ENCODE results near the gene KRT2. TPM values are rescaled to one million over a fixed set of nuclear protein-coding genes. Genes with fewer than 3 reads are reported as not detected.

KRT2 gene
- total RNA-seq, 1 experiment from 2014 or later = not detected

DNA sequence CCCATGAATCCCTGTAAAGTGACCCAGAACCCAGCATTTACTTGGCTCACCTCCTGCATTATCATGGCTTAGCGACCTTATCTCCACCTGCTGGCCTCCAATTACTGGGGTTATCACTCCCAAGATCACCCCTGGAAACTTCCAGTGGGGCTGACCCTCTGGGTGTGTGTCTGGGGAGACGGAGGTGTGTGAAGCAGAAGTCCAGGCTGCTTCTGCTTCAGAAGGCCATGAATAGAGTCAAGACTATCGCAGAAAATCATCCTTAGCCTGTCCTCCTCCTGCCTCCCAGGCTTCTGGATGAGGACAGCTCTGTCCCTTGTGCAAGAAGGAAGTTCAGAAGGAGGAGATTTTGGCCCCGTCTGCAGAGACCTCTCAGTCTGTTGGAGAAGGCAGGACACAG lies 50.3 kb downstream of the KRT2 start:
- in situ Hi-C loops (cut with HindIII; ENCODE audit: low pct_unique_long_range_greater_than_20kb, low sequenced_read_pairs) = no loop called here
- DNase-seq (ENCODE audit: low read depth, low spot score) = no peak

DNA sequence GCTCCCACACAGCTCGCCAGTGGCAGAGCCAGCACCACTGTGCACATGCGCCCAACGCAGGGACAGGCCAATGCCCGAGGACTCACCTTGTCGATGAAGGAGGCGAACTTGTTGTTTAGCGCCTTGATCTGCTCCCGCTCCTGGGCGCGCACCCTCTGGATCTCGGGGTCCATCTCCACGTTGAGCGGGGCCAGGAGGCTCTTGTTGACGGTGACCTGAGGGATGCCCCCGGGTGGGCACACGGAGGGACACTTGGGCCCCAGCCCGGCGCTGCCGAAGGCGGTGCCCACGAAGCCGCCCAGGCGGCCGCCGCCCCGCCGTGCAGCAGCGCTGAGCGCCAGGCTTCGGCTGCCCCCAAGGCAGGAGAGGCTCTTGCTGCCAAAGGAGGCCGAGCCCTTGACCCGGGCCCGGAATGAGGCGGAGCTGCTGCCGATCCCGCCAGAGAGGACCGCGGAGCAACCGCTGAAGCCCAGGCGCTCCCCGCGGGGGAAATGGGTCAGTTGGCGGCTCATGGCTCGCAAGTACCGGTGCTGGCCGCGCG lies 51.0 kb downstream of the KRT2 start, which contains the start of gene KRT72:
Gene KRT72 (minus strand): TSS at position 523 of the 541 bp plus-strand sequence. CDS start 11 bp downstream, at position 512.
- DNase-seq (ENCODE audit: low read depth, low spot score) = no peak
- in situ Hi-C loops (cut with HindIII; ENCODE audit: low pct_unique_long_range_greater_than_20kb, low sequenced_read_pairs) = no loop called here

DNA sequence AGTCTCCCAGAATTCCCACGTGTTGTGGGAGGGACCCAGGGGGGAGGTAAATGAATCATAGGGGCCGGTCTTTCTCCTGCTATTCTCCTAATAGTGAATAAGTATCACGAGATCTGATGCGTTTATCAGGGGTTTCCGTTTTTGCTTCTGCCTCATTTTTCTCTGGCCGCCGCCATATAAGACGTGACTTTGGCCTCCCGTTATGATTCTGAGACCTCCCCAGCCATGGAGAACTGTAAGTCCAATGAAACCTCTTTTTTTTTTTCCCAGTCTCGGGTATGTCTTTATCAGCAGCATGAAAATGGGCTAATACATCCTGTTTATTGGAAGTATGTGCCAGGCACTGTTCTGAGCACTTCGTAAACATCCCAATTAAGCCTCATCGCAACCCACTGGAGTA lies 51.5 kb downstream of the KRT2 start:
- in situ Hi-C loops (cut with HindIII; ENCODE audit: low pct_unique_long_range_greater_than_20kb, low sequenced_read_pairs) = no loop called here
- no peak for DNase-seq (ENCODE audit: low read depth, low spot score)

DNA sequence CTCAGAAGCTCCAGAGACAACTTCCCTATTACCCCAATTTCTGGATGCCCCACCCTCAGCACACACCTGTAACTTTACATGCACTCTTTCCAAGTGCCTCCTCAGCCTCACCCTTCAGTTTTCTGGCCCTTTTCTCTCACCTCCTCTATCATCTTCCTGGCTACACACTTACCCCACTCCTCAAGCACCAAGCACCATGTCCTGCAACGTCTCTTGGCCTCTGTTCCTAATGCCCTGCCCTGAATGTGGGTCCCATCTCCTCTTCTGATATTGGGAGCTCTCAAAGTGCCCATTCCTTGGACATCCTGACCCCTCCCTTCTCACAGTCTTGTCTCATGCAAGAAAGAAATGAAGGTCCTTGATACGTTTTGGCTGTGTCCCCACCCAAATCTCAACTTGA lies 51.9 kb downstream of the KRT2 start:
- in situ Hi-C loops (cut with HindIII; ENCODE audit: low pct_unique_long_range_greater_than_20kb, low sequenced_read_pairs) = no loop called here
- no peak for DNase-seq (ENCODE audit: low read depth, low spot score)

DNA sequence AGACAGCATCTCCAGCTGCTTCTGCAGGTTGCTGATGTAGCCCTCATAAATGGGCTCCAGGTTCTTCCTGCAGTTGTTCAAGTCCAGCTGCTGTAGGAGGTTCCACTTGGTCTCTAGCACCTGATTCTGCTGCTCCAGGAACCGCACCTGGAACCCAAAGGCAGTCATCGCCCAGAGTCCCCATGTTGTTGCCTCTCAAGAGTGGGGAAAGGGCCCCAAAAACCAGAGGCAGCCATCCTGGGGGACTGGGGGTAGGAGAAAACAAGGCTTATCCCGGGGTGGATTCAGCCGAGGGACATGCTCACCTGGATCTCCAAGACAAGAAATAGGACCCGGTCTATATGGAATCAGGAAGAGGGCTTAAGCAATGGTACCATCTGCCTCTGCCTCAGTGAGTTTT lies 53.0 kb downstream of the KRT2 start:
- in situ Hi-C loops (cut with HindIII; ENCODE audit: low pct_unique_long_range_greater_than_20kb, low sequenced_read_pairs) = no loop called here
- DNase-seq (ENCODE audit: low read depth, low spot score) = no peak

Other genes with a start within 250 kb of the KRT2 start
- not detected in 2 replicates for gene KRT82, start 245.9 kb downstream of the KRT2 start, total RNA-seq (2014; rRNA removed; shearing (Covaris generic))
- not detected in 2 replicates for gene KRT75, start 217.8 kb downstream of the KRT2 start, total RNA-seq (2014; rRNA removed; shearing (Covaris generic))
- gene KRT6B, start 200.1 kb downstream of the KRT2 start, total RNA-seq (2014; rRNA removed; shearing (Covaris generic)) = not detected in 2 replicates
- gene KRT6C, start 178.4 kb downstream of the KRT2 start, total RNA-seq (2014; rRNA removed; shearing (Covaris generic)) = not detected in 2 replicates
- not detected in 2 replicates for gene KRT6A, start 159.0 kb downstream of the KRT2 start, total RNA-seq (2014; rRNA removed; shearing (Covaris generic))
- gene KRT5, start 131.8 kb downstream of the KRT2 start, total RNA-seq (2014; rRNA removed; shearing (Covaris generic)) = not detected in 2 replicates
- gene KRT71, start 99.1 kb downstream of the KRT2 start, total RNA-seq (2014; rRNA removed; shearing (Covaris generic)) = not detected in 2 replicates
- not detected in 2 replicates for gene KRT74, start 78.4 kb downstream of the KRT2 start, total RNA-seq (2014; rRNA removed; shearing (Covaris generic))
- gene KRT72, start 50.7 kb downstream of the KRT2 start, total RNA-seq (2014; rRNA removed; shearing (Covaris generic)) = not detected in 2 replicates
- gene KRT73, start 33.7 kb downstream of the KRT2 start, total RNA-seq (2014; rRNA removed; shearing (Covaris generic)) = not detected in 2 replicates
- gene KRT1, start 28.2 kb upstream of the KRT2 start, total RNA-seq (2014; rRNA removed; shearing (Covaris generic)) = not detected in 2 replicates
- gene KRT77, start 51.3 kb upstream of the KRT2 start, total RNA-seq (2014; rRNA removed; shearing (Covaris generic)) = not detected in 2 replicates
- not detected in 2 replicates for gene KRT76, start 125.1 kb upstream of the KRT2 start, total RNA-seq (2014; rRNA removed; shearing (Covaris generic))
- gene KRT3, start 143.9 kb upstream of the KRT2 start, total RNA-seq (2014; rRNA removed; shearing (Covaris generic)) = not detected in 2 replicates
- gene KRT4, start 161.9 kb upstream of the KRT2 start, total RNA-seq (2014; rRNA removed; shearing (Covaris generic)) = not detected in 2 replicates
- gene KRT79, start 182.1 kb upstream of the KRT2 start, total RNA-seq (2014; rRNA removed; shearing (Covaris generic)) = not detected in 2 replicates
- gene KRT78, start 196.8 kb upstream of the KRT2 start, total RNA-seq (2014; rRNA removed; shearing (Covaris generic)) = 0.34 TPM in 1 of 2 replicates, not detected in the other